ENCODE measurements around the gene DIP2C.

DNA sequence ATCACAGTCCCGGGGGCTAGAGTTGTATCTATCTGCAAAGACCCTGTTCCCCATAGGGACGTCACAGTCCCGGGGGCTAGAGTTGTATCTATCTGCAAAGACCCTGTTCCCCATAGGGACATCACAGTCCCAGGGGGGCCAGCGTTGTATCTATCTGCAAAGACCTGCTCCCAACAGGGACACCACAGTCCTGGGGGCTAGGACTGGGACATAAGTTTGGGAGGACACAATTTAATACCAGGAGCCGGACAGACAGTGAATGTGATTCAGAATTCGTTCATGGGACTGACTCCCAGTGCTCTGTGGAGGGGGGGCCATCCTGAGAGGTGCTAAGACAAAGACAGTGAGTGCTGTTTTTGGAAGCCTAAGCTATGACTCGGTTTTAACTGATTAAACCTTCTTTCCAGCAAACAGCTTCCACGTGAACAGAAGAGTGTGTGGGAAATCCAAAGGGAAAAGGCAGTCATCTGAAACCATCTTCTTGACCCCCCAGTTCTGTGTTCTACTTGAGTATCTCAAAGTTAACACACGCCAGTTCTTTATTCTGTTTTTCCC, 153.0 kb downstream of the DIP2C start:
- TF ChIP-seq, protein P1, sequence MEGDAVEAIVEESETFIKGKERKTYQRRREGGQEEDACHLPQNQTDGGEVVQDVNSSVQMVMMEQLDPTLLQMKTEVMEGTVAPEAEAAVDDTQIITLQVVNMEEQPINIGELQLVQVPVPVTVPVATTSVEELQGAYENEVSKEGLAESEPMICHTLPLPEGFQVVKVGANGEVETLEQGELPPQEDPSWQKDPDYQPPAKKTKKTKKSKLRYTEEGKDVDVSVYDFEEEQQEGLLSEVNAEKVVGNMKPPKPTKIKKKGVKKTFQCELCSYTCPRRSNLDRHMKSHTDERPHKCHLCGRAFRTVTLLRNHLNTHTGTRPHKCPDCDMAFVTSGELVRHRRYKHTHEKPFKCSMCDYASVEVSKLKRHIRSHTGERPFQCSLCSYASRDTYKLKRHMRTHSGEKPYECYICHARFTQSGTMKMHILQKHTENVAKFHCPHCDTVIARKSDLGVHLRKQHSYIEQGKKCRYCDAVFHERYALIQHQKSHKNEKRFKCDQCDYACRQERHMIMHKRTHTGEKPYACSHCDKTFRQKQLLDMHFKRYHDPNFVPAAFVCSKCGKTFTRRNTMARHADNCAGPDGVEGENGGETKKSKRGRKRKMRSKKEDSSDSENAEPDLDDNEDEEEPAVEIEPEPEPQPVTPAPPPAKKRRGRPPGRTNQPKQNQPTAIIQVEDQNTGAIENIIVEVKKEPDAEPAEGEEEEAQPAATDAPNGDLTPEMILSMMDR (IDR thresholded peaks at IDR 0.05), result no peak
- TF ChIP-seq EZH2 (IDR thresholded peaks at IDR 0.05; ENCODE audit: borderline replicate concordance, insufficient read depth, low read depth, low read length, poor library complexity, severe bottlenecking), result no peak
